SK-N-SH (cell line): ENCODE data around the gene CAPNS2. TPM values are rescaled to one million over a fixed set of nuclear protein-coding genes. Genes with fewer than 3 reads are reported as not detected.
A peak's percentile ranks its signal among the peaks of the same experiment; 100 is the strongest.

ENCODE experiments used
- CTCF ChIA-PET: fragments of 300-600, 350-600 bp; formaldehyde crosslinking; extraction: SDS; loops from one replicate; lab custom pipeline; 2021; lab: Yijun Ruan, JAX
- POLR2A ChIA-PET: fragments of 350-600 bp; sonication (Branson Sonifier 250); formaldehyde crosslinking; extraction: SDS; loops from one replicate; lab custom pipeline; 2020; ENCODE audit warnings: antibody characterized with exemption, inconsistent platforms; lab: Yijun Ruan, JAX
- DNase-seq: peaks from one replicate; pipeline ENCODE4 v3.0.0; 2012
- H2AFZ ChIP-seq: fragments of 200-600 bp; sonication (generic); 2 replicates; pipeline ENCODE4 v1.8.1; 2016; ENCODE audit warnings: antibody characterized with exemption, mild to moderate bottlenecking, low read depth
- H3F3A ChIP-seq: fragments of 200-600 bp; sonication (generic); replicated peaks from 2 replicates; pipeline ENCODE3; 2016; ENCODE audit warnings: antibody characterized with exemption, mild to moderate bottlenecking; ENCODE audit not compliant: insufficient read depth
- H3K27ac ChIP-seq, 2 experiments: fragments of 200-500 bp in 1 of 2; fragments of 200-600 bp in 1 of 2; sonication (Bioruptor generic) in 1 of 2; sonication (generic), shearing (Covaris generic) in 1 of 2; 2 replicates each; pipeline versions ENCODE4 v1.5.1 to v1.6.1; 2014 to 2016; ENCODE audit warnings: low read depth in 2 of 2, inconsistent platforms in 1 of 2, low read length in 1 of 2, mild to moderate bottlenecking in 1 of 2, mixed read lengths in 1 of 2
- H3K27me3 ChIP-seq: fragments of 200-600 bp; sonication (generic), shearing (Covaris generic); 2 replicates; pipeline ENCODE4 v1.6.1; 2016; ENCODE audit warnings: mixed run types; ENCODE audit not compliant: insufficient read depth
- H3K36me3 ChIP-seq, 2 experiments: fragments of 200-500 bp in 1 of 2; fragments of 200-600 bp in 1 of 2; sonication (Bioruptor generic) in 1 of 2; sonication (generic) in 1 of 2; replicated peaks in 1 of 2; 2 replicates each; pipeline versions ENCODE3 to v1.5.1; 2014 to 2016; ENCODE audit warnings: low read length in 1 of 2, mild to moderate bottlenecking in 1 of 2; ENCODE audit not compliant: insufficient read depth in 2 of 2, control insufficient read depth in 1 of 2
- H3K4me1 ChIP-seq, 2 experiments: fragments of 200-500 bp in 1 of 2; fragments of 200-600 bp in 1 of 2; sonication (Bioruptor generic) in 1 of 2; sonication (generic), shearing (Covaris generic) in 1 of 2; 2 replicates each; pipeline versions ENCODE4 v1.5.1 to v1.6.1; 2014 to 2016; ENCODE audit warnings: low read depth in 1 of 2, low read length in 1 of 2, mixed run types in 1 of 2; ENCODE audit not compliant: insufficient read depth in 2 of 2, control insufficient read depth in 1 of 2
- H3K4me2 ChIP-seq: fragments of 200-600 bp; sonication (generic), shearing (Covaris generic); 2 replicates; pipeline ENCODE4 v1.6.1; 2017; ENCODE audit warnings: mixed run types
- H3K4me3 ChIP-seq, 2 experiments: fragments of 200-500 bp in 1 of 2; fragments of 200-600 bp in 1 of 2; sonication (Bioruptor generic) in 1 of 2; sonication (generic), shearing (Covaris generic) in 1 of 2; 2 replicates each; pipeline versions ENCODE4 v1.5.1 to v1.8.1; 2014 to 2016; ENCODE audit warnings: low read depth in 2 of 2, inconsistent platforms in 1 of 2, low read length in 1 of 2, mild to moderate bottlenecking in 1 of 2, mixed read lengths in 1 of 2, moderate library complexity in 1 of 2
- H3K79me2 ChIP-seq: fragments of 200-600 bp; sonication (generic); 2 replicates; pipeline ENCODE4 v1.8.1; 2017; ENCODE audit warnings: mild to moderate bottlenecking; ENCODE audit not compliant: insufficient read depth
- H3K9ac ChIP-seq: fragments of 200-600 bp; sonication (generic); 2 replicates; pipeline ENCODE4 v1.6.1; 2017; ENCODE audit warnings: mixed run types
- H3K9me2 ChIP-seq: fragments of 200-600 bp; sonication (generic); 2 replicates; pipeline ENCODE4 v1.6.1; 2017; ENCODE audit warnings: mixed run types
- H3K9me3 ChIP-seq: fragments of 200-600 bp; sonication (generic); 2 replicates; pipeline ENCODE4 v1.6.1; 2017; ENCODE audit warnings: mixed run types, mild to moderate bottlenecking, moderate library complexity
- H4K20me1 ChIP-seq: fragments of 200-600 bp; sonication (generic); 2 replicates; pipeline ENCODE4 v1.6.1; 2017; ENCODE audit warnings: mild to moderate bottlenecking, mixed run types; ENCODE audit not compliant: insufficient read depth
- FOXM1 ChIP-seq: IDR thresholded peaks from 2 replicates; pipeline ENCODE4 v1.4.0; 2012; ENCODE audit warnings: low read depth, mild to moderate bottlenecking
- GATA2 ChIP-seq: sonication (generic); formaldehyde crosslinking; IDR thresholded peaks from 2 replicates; pipeline ENCODE4 v1.5.0; 2020; ENCODE audit warnings: mild to moderate bottlenecking, missing genetic modification reagents
- JUND ChIP-seq: IDR thresholded peaks from 2 replicates; pipeline ENCODE4 v1.4.0; 2012
- NFIC ChIP-seq: IDR thresholded peaks from 2 replicates; pipeline ENCODE4 v1.4.0; 2012; ENCODE audit warnings: borderline replicate concordance
- POLR2AphosphoS5 ChIP-seq: IDR thresholded peaks from 2 replicates; pipeline ENCODE4 v1.6.1; 2012; ENCODE audit warnings: low read depth, low read length
- RAD21 ChIP-seq: IDR thresholded peaks from 2 replicates; pipeline ENCODE4 v1.6.1; 2012; ENCODE audit warnings: mild to moderate bottlenecking, low read length
- REST ChIP-seq: IDR thresholded peaks from 2 replicates; pipeline ENCODE4 v1.6.1; 2012; ENCODE audit warnings: mild to moderate bottlenecking, low read depth, low read length, moderate library complexity
- RFX5 ChIP-seq: IDR thresholded peaks from 2 replicates; pipeline ENCODE4 v1.6.1; 2012; ENCODE audit warnings: mild to moderate bottlenecking, improper control_type of control experiment, low read length
- YY1 ChIP-seq: IDR thresholded peaks from 2 replicates; pipeline ENCODE4 v1.4.0; 2012; ENCODE audit warnings: low read depth, mild to moderate bottlenecking
- WGBS: methylation state at CpG from one replicate; pipeline ENCODE4 v1.1.6; 2017; ENCODE audit warnings: low lambda C conversion rate; 5-methylcytosine and 5-hydroxymethylcytosine counted together
- polyA plus RNA-seq, 3 experiments: library from polyadenylated mRNA; depleted of rRNA; stranded (reverse); fragments of >200 nt; gene quantifications; 2 replicates each; pipeline ENCODE4 v1.2.3, GENCODE V29; 2012

Gene CAPNS2
- polyA plus RNA-seq, 1 of the 3 experiments (the other 2 are of a cell fraction): 0.13 TPM

- Histone ChIP-seq H3K9ac (no peak overlapping the region), H3K79me2 (no peaks in the 10 kb centered on the region), H3K27ac (peak overlapping the region; percentile 21 to 39; a peak in 2 of 4 replicates), H3K9me3 (no peaks in the 10 kb centered on the region), H3K27me3 (no peaks in the 10 kb centered on the region), H3F3A (peaks cover 6% of the 10 kb centered on the region), H3K4me1 (peaks cover 2 to 3% of the 10 kb centered on the region in 2 experiments; a peak in 3 of 4 replicates), H2AFZ (0 out of 2 replicates have a peak overlapping the region, but pooled peaks have one; percentile 0), H3K4me2 (no peak overlapping the region), H3K4me3 (no peak overlapping the region), H4K20me1 (no peaks in the 10 kb centered on the region), H3K36me3 (peaks cover 81 to 82% of the 10 kb centered on the region in 2 experiments), H3K9me2 (no peaks in the 10 kb centered on the region)
- 88% methylated on average over 1 of the region's 1 CpG for WGBS
- ChIA-PET POLR2A (no interaction called here), CTCF (interaction anchor here (0.6 to 1.5 kb wide), 2 partner anchors 67 to 68 kb away, joined by 3 to 5 read pairs; no protein-coding TSS in a partner anchor)
- TF ChIP-seq JUND: 0 out of 2 replicates have a peak, but pooled peaks have one; percentile 13
- no peak for TF ChIP-seq REST
- no peak for DNase-seq
These were observed 34.3 kb upstream of the CAPNS2 start for GRCh38 chr16:55532227-55532626.

- TF ChIP-seq NFIC: no peak
- TF ChIP-seq GATA2: no peak
- TF ChIP-seq YY1: no peak
- no peak for TF ChIP-seq RAD21
- no peak for TF ChIP-seq RFX5
- no peak for TF ChIP-seq POLR2AphosphoS5
- no peak for TF ChIP-seq FOXM1
- DNase-seq: no peak
- H3K9me2 ChIP-seq: no peaks in the 10 kb centered on the region
- H3K27me3 ChIP-seq: no peaks in the 10 kb centered on the region
- peaks cover 2 to 3% of the 10 kb centered on the region in 2 experiments; a peak in 3 of 4 replicates for H3K4me1 ChIP-seq
- H4K20me1 ChIP-seq: no peaks in the 10 kb centered on the region
- H3F3A ChIP-seq: peaks cover 11% of the 10 kb centered on the region
- no peak overlapping the region for H3K4me2 ChIP-seq
- H3K27ac ChIP-seq: peak overlapping the region in 1 of 2 experiments; percentile 6; a peak in 1 of 4 replicates
- H3K9me3 ChIP-seq: no peaks in the 10 kb centered on the region
- no peak overlapping the region for H3K4me3 ChIP-seq
- no peak overlapping the region for H2AFZ ChIP-seq
- no peak overlapping the region for H3K9ac ChIP-seq
- POLR2A ChIA-PET: no interaction called here
- no peaks in the 10 kb centered on the region for H3K79me2 ChIP-seq
- H3K36me3 ChIP-seq: peaks cover 75 to 86% of the 10 kb centered on the region in 2 experiments
- CTCF ChIA-PET: interaction anchor here (8.9 kb wide), 1 partner anchor 70 kb away, joined by 115 read pairs; no protein-coding TSS in a partner anchor
- 82% methylated on average over 2 of the region's 2 CpGs for WGBS
These were observed 31.7 kb upstream of the CAPNS2 start for GRCh38 chr16:55534756-55535155.
